Measurements from ENCODE around the gene PPM1J.

Gene PPM1J

GRCh38 chr1:112703706-112704105, 11.4 kb downstream of the PPM1J start:
- no peak for DNase-seq

DNA sequence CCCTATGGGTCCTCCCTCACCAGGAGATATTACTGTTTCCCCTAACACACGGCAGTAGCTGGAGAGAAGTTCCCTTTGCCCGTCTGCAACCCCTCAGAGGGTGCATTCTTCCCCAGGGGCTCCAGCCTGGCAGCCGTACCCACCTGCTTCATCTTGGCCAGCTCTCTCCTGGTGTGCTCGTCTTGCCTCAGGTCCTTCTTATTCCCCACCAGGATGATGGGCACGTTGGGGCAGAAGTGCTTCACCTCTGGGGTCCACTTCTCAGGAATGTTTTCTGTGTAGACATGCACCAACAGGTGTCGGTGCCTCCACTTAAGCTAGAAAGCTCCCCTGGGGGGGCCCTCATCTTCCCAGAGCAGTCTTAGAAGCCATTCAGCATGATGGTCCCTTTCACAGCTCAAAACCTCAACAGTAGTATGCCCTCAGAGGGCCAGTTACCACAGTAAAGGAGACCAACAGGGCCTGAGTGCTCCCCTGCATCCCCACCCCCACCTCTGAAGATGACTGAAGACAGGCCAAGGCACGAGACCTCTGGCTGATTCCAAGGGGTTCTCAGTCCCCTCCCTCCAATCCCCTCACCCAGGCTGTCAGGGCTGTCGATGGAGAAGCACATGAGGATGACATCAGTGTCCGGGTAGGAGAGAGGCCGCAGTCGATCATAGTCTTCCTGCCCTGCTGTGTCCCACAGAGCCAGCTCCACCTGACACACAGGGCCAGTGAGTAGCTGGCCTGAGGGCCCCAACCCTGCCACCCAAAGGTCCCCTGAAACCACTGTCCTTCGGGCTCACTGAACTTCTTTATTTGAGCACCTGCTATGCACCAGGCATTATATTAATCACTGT, 12.5 kb downstream of the PPM1J start:
- DNase-seq = no peak

DNA sequence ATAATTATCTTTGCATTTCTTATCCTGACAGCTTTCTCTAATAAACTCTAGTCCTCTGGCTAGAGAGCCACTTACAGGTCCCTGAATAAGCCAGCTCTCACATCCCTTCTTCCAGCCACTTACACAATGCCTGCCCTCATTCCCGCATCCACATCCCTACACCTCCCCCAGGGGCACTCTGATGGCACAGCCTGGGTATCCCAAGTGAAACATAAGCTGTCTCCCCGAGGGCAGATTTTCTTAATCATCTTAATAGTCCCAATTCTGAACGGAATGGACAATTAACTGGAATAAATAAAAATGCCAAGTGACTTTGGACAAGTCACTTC, 13.1 kb downstream of the PPM1J start:
- no peak for DNase-seq

GRCh38 chr1:112701227-112702066, 13.7 kb downstream of the PPM1J start:
- DNase-seq = no peak

GRCh38 chr1:112700290-112701226, 14.6 kb downstream of the PPM1J start:
- DNase-seq = peak; percentile 78

- no peak for DNase-seq
These were observed 15.5 kb downstream of the PPM1J start for GRCh38 chr1:112699425-112700144.

GRCh38 chr1:112698366-112699310, 16.5 kb downstream of the PPM1J start:
- DNase-seq = peak; percentile 69

DNA sequence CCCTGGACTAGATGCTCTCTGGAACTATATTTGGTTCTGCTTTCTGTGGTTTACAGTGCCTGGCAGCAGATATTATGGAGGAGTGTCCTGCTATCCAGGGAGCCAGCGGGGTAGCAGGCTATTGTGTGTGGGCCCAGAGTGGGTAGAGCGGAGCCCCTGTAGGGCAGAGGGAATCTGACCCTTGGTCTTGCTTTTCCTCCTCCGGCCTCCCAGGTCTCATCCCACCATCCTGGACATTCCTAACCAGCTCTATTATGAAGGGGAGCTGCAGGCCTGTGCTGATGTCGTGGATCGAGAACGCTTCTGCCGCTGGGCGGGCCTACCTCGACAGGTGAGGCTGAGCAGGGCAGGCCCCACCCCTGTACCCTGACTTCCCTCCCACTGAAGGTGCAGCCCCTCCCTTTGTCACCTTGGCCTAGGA, 17.3 kb downstream of the PPM1J start:
- no peak for DNase-seq

- DNase-seq = no peak
These were observed 18.4 kb downstream of the PPM1J start for GRCh38 chr1:112696578-112697314.

GRCh38 chr1:112695276-112695675, 19.9 kb downstream of the PPM1J start:
- DNase-seq = no peak

DNA sequence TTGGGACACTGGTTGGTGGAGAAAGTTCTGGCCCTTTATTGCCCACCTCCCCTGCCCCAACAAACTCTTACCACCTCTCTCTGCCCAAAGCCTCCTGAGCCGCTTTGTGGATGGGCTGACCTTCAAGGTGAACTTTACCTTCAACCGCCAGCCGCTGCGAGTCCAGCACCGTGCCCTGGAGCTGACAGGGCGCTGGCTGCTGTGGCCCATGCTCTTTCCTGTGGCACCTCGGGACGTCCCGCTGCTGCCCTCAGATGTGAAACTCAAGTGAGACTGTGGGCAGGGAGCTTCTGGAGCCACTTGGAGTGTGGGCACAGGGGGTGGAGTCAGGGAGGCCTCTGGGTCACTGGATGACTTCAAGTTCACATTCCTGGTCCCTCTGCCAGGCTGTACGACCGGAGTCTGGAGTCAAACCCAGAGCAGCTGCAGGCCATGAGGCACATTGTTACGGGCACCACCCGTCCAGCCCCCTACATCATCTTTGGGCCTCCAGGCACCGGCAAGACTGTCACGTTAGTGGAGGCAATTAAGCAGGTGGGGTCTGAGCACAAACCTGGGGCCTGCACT, 20.7 kb downstream of the PPM1J start:
- DNase-seq = no peak

- DNase-seq = no peak
These were observed 21.3 kb downstream of the PPM1J start for GRCh38 chr1:112693821-112694220.

- no peak for DNase-seq
These were observed 22.5 kb downstream of the PPM1J start for GRCh38 chr1:112692681-112693080.

GRCh38 chr1:112689842-112690237, 25.3 kb downstream of the PPM1J start:
- DNase-seq = no peak

- no peak for DNase-seq
These were observed 25.8 kb downstream of the PPM1J start for GRCh38 chr1:112689196-112689841.

- DNase-seq = no peak
These were observed 26.3 kb downstream of the PPM1J start for GRCh38 chr1:112688781-112689193.

DNA sequence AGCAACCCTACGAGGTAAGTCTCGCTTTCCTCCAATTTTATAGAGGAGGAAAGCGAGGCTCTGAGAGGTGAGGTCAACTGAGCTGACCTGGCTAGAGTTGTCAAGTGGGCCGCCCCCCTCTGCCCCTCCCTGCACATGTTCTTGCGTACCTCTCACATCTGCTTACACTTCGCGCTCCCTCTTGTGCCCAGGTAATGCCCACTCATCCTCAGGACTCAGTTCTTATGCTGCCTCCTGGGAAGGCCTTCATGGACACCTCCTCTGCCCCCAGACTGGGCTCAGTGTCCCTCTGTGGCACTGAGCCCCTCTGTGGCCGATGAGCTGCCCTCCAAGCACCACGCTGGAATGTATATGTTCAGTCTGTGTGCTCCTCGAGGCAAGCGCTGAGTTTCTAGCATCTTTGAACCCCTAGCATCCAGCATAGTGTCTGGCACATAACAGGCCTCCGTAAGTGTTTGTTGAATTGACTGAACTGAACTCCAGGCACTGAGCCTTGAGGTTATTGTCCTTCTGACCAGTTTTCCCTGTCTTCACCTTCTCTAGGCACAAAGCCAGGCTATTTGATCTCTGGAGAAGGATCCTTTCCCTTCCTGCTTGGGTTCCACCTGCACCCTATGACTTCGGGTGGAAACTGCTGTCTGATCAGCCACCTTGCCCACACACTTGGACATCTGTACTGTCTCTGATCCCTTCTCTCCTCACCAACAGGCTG, 27.2 kb downstream of the PPM1J start:
- DNase-seq = no peak

- no peak for DNase-seq
These were observed 27.8 kb downstream of the PPM1J start for GRCh38 chr1:112687361-112687760.

GRCh38 chr1:112686835-112687234, 28.3 kb downstream of the PPM1J start:
- no peak for DNase-seq
